Measurements from ENCODE around the gene CFDP1.
"Not testable (repeated sequence)": the region's sequence is repeated elsewhere in the genome, so short reads cannot be mapped to it uniquely, and the experiment has no call there.

GRCh38 chr16:75272629-75273028 lies 160.7 kb downstream of the CFDP1 start:
- TF ChIP-seq SUZ12 (IDR thresholded peaks at IDR 0.05; ENCODE audit: extremely low read depth, insufficient read depth, insufficient read length); ZNF274 (IDR thresholded peaks at IDR 0.05; ENCODE audit: low read depth, low read length): not testable (repeated sequence)

Measured in NT2/D1 (cell line).